ENCODE measurements around the gene APOA1.

APOA1 gene

GRCh38 chr11:116826751-116827431 is 10.5 kb downstream of the APOA1 start:
- ChIA-PET POLR2A (no interaction called here), CTCF (interaction anchor here (1.0 kb wide), 2 partner anchors 10 to 14 kb away, joined by 3 to 4 read pairs; no protein-coding TSS in a partner anchor)

GRCh38 chr11:116825854-116826750 is 11.3 kb downstream of the APOA1 start:
- ChIA-PET POLR2A (no interaction called here), CTCF (interaction anchor here (0.8 to 1.5 kb wide), 4 partner anchors 10 to 35 kb away, joined by 3 to 5 read pairs (median 4); partner anchors contain the start of gene APOA5)

More at GRCh38 chr11:116826751-116827431, 10.5 kb downstream of the APOA1 start:
- DNase-seq (ENCODE audit: extremely low spot score) = no peak
- TF ChIP-seq, protein P1, sequence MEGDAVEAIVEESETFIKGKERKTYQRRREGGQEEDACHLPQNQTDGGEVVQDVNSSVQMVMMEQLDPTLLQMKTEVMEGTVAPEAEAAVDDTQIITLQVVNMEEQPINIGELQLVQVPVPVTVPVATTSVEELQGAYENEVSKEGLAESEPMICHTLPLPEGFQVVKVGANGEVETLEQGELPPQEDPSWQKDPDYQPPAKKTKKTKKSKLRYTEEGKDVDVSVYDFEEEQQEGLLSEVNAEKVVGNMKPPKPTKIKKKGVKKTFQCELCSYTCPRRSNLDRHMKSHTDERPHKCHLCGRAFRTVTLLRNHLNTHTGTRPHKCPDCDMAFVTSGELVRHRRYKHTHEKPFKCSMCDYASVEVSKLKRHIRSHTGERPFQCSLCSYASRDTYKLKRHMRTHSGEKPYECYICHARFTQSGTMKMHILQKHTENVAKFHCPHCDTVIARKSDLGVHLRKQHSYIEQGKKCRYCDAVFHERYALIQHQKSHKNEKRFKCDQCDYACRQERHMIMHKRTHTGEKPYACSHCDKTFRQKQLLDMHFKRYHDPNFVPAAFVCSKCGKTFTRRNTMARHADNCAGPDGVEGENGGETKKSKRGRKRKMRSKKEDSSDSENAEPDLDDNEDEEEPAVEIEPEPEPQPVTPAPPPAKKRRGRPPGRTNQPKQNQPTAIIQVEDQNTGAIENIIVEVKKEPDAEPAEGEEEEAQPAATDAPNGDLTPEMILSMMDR (IDR thresholded peaks at IDR 0.05; ENCODE audit: control extremely low read depth, extremely low read depth, low read depth, missing control alignments) = no peak

DNA sequence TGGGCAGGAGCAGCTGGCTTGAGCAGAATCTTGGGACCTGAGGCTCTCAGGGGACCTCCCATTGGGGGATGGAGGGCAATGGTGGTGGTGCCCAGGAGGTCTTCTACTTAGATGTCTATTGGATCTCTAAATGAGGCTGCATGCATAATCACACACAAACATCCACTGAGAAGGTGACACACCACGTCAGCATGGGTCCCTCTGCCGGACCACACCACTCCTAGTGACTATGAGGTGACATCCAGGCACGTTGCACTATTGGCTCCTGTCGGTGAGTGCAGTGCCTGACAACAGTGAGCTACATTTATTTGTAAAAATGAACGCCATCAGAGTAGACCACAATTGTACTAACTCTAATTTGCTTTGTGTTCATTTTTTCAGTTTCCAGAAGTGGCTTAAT is 12.0 kb downstream of the APOA1 start:
- no peak for DNase-seq (ENCODE audit: extremely low spot score)
- CTCF ChIA-PET = interaction anchor here (0.8 to 1.5 kb wide), 2 partner anchors 10 to 34 kb away, joined by 4 to 5 read pairs; partner anchors contain the start of gene APOA5
- TF ChIP-seq, protein P1 (IDR thresholded peaks at IDR 0.05; ENCODE audit: control extremely low read depth, extremely low read depth, low read depth, missing control alignments) = no peak
- POLR2A ChIA-PET = no interaction called here

More at GRCh38 chr11:116825854-116826750, 11.3 kb downstream of the APOA1 start:
- DNase-seq (ENCODE audit: extremely low spot score) = no peak
- TF ChIP-seq, protein P1 (IDR thresholded peaks at IDR 0.05; ENCODE audit: control extremely low read depth, extremely low read depth, low read depth, missing control alignments) = no peak

DNA sequence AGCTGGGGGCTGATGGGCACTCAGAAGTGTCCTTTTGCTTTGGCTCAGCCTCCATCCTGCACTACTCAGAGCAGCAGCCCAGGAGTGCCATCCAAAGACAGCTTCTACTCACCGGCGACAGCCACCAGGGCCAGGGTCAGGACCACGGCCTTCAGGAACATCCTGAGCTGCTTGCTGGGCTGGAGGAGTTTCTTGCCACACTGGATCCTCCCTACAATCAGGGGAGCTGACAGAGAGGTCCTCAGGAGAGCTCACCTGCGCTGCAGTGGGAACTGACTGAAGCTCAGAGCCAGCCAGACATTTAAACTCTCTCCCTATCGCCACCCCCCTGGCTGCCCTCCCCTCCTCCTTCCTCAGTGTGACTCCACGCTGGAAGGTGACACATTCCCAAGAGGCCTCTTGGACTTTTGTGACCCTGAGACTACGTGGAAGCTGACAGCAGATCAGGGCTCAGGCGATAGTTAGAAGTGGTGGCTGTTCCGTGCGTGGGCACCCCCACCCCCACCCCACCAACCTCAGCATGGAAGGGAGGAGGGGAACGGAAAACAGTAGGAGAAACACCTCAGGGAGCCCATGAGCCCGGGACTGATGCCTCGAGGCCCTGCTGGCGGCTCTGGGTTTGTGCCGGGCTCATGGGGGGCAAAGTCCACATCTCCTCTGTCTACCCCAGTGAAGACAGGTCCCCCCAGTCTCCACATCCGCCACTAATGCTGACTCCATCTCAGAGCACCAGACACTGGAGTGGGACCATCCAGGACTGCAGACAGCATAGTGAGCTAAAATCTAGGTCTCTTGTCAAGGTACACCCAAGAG is 14.2 kb downstream of the APOA1 start, which contains the start of gene APOA4:
Gene APOA4 (minus strand): TSS at position 274 of the 813 bp plus-strand sequence. CDS start 113 bp downstream, at position 161.
- CTCF ChIA-PET = interaction anchor here (1.1 to 6.2 kb wide), 7 partner anchors 10 to 404 kb away, joined by 3 to 50 read pairs (median 4); partner anchors contain the start of genes APOA1 and APOA5

GRCh38 chr11:116822575-116822974 is 14.8 kb downstream of the APOA1 start:
- ChIA-PET POLR2A (no interaction called here), CTCF (interaction anchor here (1.1 to 6.2 kb wide), 6 partner anchors 9 to 404 kb away, joined by 3 to 50 read pairs (median 4); partner anchors contain the start of genes APOA1 and APOA5)
- no peak for DNase-seq (ENCODE audit: extremely low spot score)
- TF ChIP-seq, protein P1 (IDR thresholded peaks at IDR 0.05; ENCODE audit: control extremely low read depth, extremely low read depth, low read depth, missing control alignments) = no peak

More for the DNA sequence above, 14.2 kb downstream of the APOA1 start, which contains the start of gene APOA4:
- no peak for DNase-seq (ENCODE audit: extremely low spot score)
- TF ChIP-seq, protein P1 (IDR thresholded peaks at IDR 0.05; ENCODE audit: control extremely low read depth, extremely low read depth, low read depth, missing control alignments) = no peak
- POLR2A ChIA-PET = no interaction called here
